ENCODE data around the gene KCNG2. TPM values are rescaled to one million over a fixed set of nuclear protein-coding genes. Genes with fewer than 3 reads are reported as not detected.

Gene KCNG2
- total RNA-seq, 1 donor: not detected

GRCh38 chr18:79816092-79816491, 18.4 kb downstream of the KCNG2 start:
- no peak for TF ChIP-seq CTCF (IDR thresholded peaks at IDR 0.05; ENCODE audit: insufficient read depth, low read length)
- DNase-seq (ENCODE audit: low read depth): no peak
- no peak overlapping the region for H3K4me3 ChIP-seq (ENCODE audit: low read depth, low read length)

- no peak for TF ChIP-seq CTCF (IDR thresholded peaks at IDR 0.05; ENCODE audit: insufficient read depth, low read length)
- H3K4me3 ChIP-seq (ENCODE audit: low read depth, low read length): no peak overlapping the region
- no peak for DNase-seq (ENCODE audit: low read depth)
These were observed 19.4 kb downstream of the KCNG2 start for GRCh38 chr18:79816981-79817606.

- TF ChIP-seq CTCF (IDR thresholded peaks at IDR 0.05; ENCODE audit: insufficient read depth, low read length): no peak
- H3K4me3 ChIP-seq (ENCODE audit: low read depth, low read length): no peak overlapping the region
- no peak for DNase-seq (ENCODE audit: low read depth)
These were observed 19.9 kb downstream of the KCNG2 start for GRCh38 chr18:79817607-79817998.

- TF ChIP-seq CTCF (IDR thresholded peaks at IDR 0.05; ENCODE audit: insufficient read depth, low read length): no peak
- DNase-seq (ENCODE audit: low read depth): no peak
- H3K4me3 ChIP-seq (ENCODE audit: low read depth, low read length): no peak overlapping the region
These were observed 20.3 kb downstream of the KCNG2 start for GRCh38 chr18:79818036-79818435.

- H3K4me3 ChIP-seq (ENCODE audit: low read depth, low read length): no peak overlapping the region
- no peak for DNase-seq (ENCODE audit: low read depth)
- no peak for TF ChIP-seq CTCF (IDR thresholded peaks at IDR 0.05; ENCODE audit: insufficient read depth, low read length)
These were observed 20.9 kb downstream of the KCNG2 start for GRCh38 chr18:79818631-79819030.

- DNase-seq (ENCODE audit: low read depth): no peak
- H3K4me3 ChIP-seq (ENCODE audit: low read depth, low read length): no peak overlapping the region
- no peak for TF ChIP-seq CTCF (IDR thresholded peaks at IDR 0.05; ENCODE audit: insufficient read depth, low read length)
These were observed 21.6 kb downstream of the KCNG2 start for GRCh38 chr18:79819064-79819967.
